ENCODE results near the gene TMEM128.
"Not testable (repeated sequence)": the region's sequence is repeated elsewhere in the genome, so short reads cannot be mapped to it uniquely, and the experiment has no call there.

The TMEM128 gene

DNA sequence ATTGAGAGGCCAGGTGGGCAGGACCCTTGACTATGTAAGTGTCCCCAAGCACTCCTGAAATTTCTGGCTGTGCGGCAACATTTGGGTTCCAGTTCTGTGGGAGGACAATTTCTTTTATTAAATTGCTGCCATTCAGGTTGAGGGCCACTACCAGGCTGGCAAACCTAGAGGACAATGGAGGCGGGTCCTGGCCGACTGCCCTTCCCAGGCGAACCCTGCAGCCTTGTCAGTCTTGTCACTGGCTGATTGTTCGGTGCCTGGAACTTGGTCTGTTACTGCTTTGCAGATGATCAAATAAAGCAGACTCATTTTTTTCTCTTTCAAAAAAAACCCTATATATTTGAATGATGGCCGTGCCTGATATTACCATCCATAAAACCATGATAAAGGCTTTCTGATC, 6.6 kb upstream of the TMEM128 start:
- DNase-seq, result no peak

- DNase-seq, result no peak
Observed at GRCh38 chr4:4254199-4254598, 6.2 kb upstream of the TMEM128 start.

DNA sequence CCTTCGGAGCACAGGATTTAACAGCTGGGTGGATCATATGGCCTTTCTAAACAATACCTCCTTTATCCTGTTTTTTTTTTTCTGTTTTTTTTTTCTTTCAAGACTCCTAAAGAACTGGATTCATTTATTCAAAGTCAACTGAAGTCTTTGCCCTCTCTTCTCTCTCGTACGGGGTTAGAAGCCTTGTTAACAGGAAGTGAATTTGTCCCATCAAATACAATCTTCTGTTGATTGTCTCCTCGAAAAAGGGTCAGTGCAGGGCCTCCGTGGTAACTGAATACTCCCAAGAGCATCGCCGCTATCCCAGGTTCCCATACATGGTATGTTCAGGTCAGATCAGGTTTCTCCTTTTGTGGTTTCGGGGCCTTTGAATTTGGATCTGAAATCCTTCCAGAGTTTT, 1.8 kb upstream of the TMEM128 start:
- DNase-seq, result no peak

GRCh38 chr4:4249342-4249741, 1.3 kb upstream of the TMEM128 start:
- not testable (repeated sequence) for DNase-seq

DNA sequence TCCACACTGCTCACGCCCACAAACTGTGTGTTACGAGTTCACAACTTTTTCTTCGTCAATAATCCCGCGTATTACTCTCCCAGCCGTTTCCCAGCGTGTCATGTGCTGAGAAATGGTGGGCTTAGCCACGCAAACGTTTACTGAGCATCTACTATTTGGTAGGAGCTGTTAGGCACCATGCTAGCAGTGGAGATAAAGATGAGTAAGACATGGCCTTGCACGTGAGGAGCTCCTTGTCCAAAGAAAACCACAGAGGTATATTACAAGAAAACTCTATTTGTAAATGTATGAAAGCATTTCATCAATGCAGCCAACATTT, 821 bp upstream of the TMEM128 start:
- no peak for DNase-seq

- DNase-seq, result peak; percentile 8
Observed at GRCh38 chr4:4247696-4248028, 361 bp downstream of the TMEM128 start.

GRCh38 chr4:4245172-4245571, 2.9 kb downstream of the TMEM128 start:
- DNase-seq, result peak; percentile 48

DNA sequence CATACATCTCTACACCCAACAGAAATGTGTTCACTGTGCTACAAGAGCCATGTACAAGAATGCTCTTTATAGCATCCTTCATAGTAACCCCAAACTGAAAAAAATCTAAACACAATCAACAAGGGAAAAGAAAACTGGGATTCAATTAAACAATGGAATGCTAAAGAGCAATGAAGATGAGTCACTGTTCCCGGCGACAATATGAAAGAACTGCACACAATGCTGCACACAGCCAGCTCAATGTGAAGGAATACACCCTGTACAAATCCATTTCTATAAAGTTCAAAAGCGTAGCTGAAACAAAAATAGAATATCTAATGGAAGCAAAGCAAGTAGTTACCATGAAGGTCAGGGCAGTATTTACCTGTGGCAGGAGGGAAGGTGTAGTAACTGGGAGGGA, 8.5 kb downstream of the TMEM128 start:
- DNase-seq, result not testable (repeated sequence)

GRCh38 chr4:4233610-4234009, 14.4 kb downstream of the TMEM128 start:
- no peak for DNase-seq

DNA sequence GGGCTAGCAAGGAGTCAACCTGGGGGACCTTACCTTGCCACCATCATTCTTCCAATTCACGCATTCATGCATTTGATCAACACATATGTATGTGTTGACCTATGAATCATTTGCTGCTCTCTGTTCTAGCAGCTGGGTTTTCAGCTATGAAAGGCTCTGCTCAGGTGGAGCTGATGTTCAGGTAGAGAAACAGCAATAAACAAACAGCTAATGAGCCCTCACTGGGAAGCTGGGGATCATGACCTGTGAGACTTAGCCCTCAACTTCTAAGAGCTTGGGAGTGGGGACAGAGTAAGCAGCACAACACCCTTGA, 19.7 kb downstream of the TMEM128 start:
- DNase-seq, result no peak

DNA sequence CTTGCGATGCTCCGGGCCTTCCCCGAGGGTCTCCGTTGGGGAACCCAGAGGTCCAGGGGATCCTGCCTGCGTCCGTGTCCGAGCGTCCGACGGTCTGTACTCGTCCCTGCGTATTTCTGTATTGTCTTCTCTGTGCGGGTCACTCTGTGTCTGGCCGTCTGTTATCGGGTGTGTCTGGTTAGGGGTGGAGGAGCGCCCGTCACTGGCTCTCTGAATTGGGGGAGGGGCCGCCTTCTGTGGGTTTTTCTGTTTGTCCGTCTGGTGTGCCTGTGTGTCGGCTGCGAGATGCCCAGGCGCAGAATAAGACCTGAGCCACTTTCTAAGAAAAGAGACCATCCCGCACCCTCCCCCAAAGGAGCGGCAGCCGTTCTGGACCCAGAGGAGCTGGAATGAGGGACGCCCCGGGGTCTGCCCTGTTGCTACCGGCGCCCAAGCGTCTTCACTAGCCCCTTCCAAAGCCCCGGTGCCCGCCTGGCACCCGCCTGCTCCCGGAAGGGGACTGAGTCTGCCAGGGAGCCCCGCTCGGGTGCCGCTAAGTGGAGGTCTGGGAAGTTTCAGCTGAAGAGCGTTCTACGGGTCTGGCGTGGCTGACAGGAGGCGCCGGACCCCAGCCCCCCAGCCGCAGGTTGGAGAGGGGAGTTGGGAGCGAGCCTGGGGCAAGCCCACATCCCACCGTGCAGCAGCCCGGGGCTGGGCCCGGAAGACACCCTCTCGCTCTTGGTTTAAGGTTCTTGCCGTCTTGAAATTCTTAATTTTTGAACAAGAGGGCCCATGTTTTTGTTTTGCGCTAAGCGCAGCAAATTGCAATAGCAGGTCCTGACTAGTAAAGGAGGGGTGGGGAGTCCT, 20.3 kb downstream of the TMEM128 start:
- DNase-seq, result no peak

- DNase-seq, result no peak
Observed at GRCh38 chr4:4226606-4227438, 21.2 kb downstream of the TMEM128 start, which contains the start of gene OTOP1. Gene OTOP1 (minus strand): TSS chr4:4226929. CDS start chr4:4226864, 65 bp downstream.

DNA sequence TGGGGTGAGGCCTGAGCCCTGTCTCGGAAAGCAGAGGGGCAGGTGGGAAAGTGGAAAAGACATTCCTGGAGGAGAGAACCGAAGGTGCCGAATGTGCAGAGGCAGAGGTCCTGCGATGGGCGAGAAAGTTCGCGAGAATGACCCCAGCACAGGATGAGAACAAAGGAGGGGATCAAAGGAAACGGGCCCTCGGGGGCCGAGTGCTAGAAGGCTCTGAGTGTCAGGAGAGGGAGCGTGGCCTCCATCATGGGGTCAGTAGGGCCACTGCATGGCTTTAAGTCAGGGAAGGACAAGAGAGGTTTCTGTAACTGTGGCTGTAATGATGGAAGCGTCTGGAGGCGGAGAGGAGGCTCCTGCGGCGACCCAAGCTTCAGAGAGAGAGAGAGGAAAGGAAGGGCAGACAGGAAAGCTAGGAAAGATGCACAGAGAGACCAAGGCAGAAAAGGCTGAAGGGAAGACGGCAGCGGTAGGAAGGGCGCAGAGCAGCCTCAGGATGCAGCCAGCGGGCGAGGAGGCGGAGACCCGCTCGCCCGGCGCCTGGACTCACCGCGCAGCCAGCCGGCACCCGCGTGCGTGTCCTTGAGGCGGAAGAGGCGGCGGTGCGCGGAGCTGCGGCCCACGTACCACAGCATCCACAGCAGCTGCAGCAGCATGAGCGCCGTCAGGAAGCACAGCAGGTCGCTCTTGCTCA, 22.0 kb downstream of the TMEM128 start:
- no peak for DNase-seq

DNA sequence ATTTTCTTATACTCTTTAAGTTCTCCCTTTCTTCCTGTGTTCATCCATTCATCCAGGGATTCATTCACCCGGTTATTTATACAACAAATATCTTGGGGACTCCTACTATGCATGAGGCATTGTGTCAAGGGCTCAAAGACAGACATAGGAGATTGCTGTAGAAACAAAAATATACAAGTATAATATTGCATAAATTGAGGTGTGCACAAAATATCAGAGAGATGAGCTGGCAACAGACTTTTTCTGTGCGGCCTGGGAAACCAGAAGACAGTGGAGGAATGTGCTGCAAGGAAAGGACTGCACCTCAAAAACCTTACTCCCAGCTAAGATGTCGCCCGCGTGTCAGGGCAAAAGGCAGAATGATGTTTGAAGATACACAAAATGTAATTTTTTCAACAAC, 30.9 kb downstream of the TMEM128 start:
- no peak for DNase-seq

GRCh38 chr4:4216648-4217047, 31.4 kb downstream of the TMEM128 start:
- no peak for DNase-seq

- not testable (repeated sequence) for DNase-seq
Observed at GRCh38 chr4:4213674-4214073, 34.3 kb downstream of the TMEM128 start.

DNA sequence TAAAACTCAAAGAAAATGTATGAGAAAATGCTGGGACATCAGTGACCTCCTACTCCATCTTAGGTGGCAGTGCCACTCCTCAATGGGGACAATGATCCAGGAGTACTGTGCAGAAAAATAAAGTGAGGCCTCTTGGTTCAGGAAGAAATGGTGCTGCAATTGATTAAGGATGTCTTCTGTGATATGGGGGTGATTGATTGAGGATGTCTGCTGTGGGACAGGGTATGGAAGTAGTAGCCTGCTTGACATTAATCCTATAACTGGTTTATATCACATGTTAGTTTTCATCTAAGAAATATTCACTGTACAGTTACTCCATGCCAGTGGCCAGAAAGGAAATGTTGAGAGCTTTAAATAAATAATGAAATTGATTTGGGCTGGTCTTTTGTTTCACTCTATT, 41.8 kb downstream of the TMEM128 start:
- DNase-seq, result no peak

DNA sequence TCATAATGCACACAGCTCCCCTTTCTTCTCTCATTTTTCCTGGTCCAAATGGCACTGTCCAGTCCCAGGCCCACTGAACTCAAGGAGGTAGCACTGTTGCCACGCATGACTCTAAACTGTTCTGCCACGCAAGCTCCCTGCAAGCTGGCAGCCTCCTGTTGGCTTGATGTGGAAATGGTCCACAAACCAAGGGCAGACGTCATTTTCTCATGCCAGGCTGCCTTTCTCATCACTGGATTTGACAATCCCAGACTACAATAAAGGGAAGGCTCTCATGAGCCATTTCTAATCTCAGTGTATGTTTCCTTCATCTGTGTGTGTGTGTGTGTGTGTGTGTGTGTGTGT, 43.6 kb downstream of the TMEM128 start:
- DNase-seq, result no peak

DNA sequence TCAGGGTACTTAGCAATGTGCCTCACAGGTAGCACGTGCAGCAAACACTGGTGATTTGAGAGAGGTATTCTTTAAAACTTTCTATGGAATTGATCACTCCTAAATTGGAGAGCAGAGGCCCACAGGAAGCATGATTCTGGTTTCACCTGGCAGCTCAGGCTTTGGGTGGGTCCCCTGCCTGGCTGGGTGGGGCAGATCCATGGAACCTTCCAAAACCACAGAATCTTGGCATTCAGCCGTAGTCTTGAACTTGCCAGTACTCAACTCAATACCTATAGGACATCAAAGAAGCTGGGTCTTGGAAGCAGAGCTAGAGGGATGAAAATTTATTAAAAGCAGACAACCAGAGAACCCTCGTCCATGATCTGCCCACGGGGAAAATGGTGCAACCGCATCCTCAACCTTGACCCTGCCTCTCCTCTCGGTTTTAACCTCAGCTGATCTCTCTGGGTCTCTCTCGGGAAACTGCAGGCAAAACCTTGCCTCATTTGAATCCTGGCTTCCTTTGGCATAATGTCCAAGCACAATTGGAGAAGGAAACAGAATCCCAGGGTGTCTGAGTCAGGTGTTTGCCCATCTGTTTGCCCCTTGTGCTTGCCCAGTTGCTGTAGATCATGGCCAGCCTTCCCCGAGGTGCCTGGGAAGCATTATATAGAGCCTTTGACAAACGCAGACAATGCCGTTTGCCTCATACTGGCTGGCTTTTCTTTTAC, 44.2 kb downstream of the TMEM128 start:
- no peak for DNase-seq

DNA sequence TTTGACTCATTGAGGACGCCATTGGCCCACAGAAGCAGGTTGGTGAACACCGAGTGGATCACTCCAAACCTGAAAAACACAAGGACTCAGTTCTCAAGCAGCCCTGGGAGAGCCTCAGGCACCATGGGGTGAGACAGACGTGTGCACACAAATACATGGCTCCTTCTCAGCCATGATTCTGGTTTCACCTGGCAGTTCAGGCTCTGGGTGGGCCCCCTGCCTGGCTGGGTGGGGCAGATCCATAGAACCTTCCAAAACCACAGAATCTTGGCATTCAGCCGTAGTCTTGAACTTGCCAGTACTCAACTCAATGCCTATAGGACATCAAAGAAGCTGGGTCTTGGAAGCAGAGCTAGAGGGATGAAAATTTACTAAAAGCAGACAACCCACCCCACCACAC, 45.5 kb downstream of the TMEM128 start:
- DNase-seq, result no peak

- DNase-seq, result no peak
Observed at GRCh38 chr4:4200624-4201023, 47.4 kb downstream of the TMEM128 start.

GRCh38 chr4:4195354-4195753, 52.7 kb downstream of the TMEM128 start:
- no peak for DNase-seq

- not testable (repeated sequence) for DNase-seq
Observed at GRCh38 chr4:4188557-4188956, 59.5 kb downstream of the TMEM128 start.
